ELF-1 (cell line): ENCODE measurements around the gene TCF4.
A peak's percentile ranks its signal among the peaks of the same experiment; 100 is the strongest.

Experiments
- DNase-seq: peaks from one replicate; pipeline ENCODE4 v3.0.0-alpha.2; 2016; ENCODE audit warnings: low read depth, low spot score

Gene TCF4

DNA sequence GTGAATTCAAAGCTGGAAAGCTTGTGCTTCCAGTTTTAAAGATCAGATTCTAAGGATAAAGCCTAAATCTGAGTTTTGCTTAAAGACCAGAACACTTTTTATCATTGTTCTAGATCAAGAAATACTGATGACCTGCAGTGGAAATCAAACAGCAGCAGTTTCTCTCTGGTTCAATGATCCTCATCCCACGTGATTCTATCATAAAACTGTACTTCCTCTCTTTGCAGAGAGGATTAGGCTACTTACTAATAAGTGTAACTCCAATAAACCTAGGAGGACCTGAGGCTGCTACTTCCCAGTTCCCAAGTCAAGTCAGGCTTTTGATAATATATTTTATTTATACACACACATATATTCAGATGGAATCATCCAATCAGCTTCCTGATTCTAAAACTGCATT is 81.9 kb downstream of the TCF4 start:
- no peak for DNase-seq

DNA sequence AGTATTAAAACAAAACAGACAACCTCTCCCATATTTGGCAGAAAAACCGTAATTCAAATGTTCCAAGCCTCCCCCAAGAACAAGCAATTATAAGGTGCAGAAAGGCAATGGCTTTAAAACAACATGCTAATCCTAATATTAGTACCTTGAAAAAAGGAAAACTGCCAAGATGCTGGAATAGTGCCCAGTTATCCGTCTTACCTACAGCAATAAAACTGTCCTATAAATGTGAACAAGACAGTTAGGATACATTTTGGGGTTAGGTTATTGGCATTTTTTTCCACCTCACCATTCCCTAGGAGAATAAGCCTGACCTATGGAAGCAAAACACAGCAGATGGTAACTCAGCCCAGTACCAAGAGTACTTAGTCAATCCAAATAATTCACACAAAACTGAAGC is 83.2 kb downstream of the TCF4 start:
- no peak for DNase-seq

DNA sequence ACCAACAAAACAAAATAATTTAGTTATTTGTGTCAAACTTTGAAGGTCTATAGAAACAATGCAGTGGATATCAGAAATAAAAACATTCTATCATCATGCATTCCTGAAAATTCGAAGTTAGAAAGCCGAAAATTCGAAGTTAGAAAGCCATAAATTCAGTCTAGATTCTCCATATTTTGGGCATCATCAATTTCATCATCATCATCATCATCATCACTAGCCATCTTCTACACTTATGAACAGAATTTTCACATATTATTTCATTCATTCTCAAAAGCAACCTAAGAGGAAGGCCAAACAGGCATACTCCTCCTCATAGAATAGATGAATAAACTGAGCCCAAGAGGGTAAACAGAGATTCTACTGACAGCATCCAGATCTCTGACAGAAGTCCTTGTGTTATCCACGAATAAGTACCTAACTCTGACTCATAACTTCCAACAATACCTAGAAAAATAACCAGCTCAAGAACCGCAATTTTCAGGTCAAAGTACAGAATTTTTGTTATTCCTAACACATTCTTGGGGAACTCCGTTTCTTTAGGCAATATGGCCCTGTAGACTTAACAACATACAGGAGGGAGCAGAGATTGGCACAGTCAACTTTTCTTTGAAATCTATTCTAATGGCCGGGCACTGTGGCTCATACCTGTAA is 84.7 kb downstream of the TCF4 start:
- DNase-seq: no peak

DNA sequence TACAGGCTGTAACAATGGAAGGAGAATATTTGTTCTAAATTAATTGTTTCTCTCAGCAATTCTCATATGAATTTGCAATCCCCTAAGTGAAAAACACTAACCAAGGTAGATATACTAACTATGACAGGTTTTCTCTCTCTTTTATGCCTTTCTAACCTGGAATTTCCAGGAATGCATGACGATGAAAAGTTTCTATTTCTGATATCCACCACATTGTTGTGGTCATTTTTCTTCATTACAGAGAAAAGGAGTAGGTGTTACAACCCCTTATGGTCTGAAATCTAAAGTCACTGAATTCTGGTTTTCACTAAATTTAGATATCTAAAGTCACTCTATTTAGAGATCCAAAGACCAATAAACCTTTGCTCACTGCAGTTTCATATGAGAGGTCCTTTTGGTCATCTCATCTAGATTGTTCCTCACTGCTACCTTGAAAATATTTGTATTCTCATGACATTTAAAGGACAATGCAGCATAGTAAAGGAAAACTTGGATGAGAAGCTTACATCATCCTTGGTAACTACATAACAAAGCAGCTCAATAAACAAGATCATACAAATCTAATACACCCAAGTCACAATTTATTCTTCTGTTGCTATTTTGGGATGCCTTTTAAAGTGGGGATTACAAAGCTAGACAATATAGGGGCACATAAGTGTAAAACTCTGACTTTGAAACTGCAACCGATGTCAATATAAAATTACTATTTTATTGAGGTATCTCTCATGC is 85.8 kb downstream of the TCF4 start:
- no peak for DNase-seq

DNA sequence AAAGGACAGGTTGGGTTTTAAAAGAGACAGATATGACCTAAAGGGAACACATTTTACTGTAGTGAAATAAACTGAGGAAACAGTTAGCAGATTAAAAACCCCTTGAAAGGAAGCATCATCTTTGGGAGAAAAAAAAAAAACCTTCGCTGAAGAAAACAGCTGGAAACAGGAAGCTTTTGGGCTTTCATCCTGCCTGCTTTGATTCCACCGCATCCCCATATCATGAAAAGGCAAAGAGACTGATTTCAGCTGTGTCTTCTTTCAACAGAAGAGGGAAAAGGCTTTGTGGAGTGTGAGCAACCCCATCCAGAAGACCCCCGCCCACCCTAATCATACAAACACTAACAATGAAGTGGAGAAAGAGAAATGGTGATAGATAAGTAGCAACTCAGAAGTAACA is 86.4 kb downstream of the TCF4 start:
- peak; percentile 24 for DNase-seq

DNA sequence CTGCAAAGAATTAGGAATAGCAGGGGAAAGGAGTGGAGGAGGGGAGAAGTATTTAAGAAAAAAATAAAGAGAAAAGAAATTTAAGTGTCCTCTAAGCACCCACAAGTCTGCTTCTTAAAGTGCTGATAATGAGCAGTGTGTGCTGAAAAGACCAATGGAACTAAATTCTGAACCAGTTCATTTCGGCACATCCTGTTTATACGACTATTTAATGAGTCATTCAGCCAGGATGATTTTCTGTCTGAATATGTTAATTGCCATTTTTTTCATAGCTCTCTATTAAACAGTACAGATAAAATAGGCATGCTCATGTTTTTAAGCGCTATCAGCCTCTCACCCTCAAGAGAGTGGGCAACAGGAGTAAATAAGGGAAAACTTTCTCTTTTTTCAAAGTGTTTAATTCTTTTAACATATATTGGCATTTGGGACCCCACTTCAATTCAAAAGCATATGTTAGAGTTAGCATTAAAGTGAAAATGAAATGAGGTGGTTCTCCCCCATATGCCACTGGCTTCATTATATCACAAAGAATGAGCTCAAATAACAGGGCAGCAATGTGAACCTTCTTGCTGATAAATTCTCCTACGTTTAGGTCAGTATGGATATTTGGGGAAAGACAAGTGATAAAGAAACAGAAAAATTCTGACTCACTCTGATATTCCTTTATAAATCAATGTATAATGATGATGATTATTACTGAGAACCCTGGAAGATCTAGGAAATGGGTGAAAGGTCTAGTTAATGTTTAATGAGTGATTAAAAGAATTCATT is 87.5 kb downstream of the TCF4 start:
- DNase-seq: no peak

DNA sequence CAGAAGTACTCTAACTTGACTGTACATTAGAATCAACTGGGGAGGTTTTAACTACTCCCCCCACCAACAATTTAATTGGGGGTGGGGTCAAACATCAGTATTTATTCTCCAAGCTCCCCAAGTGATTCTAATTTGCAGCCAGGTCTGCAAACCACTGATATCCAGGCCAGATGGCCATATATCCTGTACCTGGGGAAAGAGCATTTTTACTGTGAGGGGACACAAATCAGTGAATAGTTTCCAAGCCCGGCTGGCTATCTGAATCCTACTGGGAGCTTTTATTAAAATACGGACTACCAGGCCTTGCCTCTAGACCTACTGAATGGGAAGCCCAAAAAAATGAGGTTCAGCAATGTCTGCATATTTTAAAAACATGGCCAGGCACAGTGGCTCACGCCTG is 88.5 kb downstream of the TCF4 start:
- no peak for DNase-seq

DNA sequence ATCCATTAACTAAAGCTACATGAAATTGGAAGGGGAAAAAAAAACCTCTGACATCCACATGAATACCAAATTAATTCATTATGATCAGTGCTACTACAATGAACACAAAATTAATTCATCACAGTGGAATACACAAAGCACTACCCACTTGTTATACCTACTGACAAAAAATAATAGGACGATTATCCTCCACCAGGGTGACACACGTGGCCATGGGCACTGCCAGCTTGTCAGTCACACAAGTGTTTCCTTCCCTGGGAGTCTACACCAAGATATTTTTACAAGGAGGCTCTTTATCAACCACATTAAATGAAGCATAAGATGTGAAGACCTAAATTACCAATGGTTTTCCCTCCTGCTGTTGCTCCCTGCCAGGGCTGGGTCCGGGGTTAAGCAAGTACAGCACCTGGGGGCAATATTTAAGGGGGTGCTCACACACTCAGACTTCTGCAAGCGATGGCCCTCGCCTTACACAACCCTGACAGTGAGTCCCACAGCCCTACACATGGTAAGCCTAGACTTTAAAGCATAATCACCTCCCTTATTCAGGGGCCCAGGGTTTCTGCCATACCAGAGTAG is 90.1 kb downstream of the TCF4 start:
- no peak for DNase-seq

DNA sequence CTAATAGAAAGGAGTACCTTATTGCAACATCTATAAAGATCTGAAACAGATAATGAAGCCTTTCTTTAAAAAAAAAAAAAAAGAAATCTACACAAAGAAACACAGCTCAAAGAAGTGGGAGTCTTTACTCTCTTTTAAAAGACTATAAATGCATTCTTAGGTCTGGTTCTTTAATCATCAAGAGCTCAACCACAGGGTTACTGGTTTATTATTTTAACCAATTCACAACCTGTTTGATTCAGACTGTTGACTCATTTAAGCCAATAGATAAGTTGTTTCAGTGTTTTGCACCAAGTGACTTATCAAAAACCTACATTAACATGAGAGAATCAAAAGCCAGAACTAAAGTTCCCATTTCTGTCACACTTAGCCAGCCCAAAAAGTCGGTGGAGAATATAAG is 93.1 kb downstream of the TCF4 start:
- DNase-seq: no peak

DNA sequence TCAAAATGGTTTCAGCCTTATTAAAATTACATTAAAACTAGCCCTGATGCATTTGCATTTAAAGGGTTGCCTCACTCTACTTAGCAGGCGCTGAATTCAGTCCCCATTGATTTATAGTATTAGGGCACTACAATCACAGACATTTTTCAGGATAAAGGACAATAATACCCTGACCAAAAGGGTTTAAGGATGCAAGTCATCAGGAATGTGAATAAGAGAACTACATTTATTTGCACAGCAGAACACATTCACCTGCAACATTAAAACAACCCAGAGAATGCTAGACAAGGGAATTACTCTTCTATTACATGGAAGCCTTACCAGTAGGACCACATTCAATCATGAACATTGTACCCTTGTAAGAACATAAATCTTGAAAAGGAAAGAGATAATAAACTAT is 93.6 kb downstream of the TCF4 start:
- DNase-seq: no peak

DNA sequence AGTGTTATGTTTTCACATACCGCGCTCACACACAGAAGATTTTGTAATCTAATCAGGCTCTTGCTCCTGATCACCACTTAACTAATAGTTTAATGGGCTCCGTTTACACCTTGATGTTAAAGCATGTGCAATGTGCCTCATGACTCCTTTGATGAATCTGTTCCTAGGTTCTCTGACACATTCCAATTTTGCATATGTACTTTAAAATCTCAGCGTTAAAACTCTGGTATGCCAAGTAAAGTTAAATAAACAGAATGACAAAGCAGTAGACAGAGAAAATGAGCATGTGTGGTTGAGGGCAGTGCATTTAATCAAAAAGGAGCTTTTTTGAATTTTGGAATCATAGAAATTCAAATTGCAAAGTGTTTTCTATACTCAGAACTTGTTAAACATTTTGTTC is 96.4 kb downstream of the TCF4 start:
- no peak for DNase-seq

DNA sequence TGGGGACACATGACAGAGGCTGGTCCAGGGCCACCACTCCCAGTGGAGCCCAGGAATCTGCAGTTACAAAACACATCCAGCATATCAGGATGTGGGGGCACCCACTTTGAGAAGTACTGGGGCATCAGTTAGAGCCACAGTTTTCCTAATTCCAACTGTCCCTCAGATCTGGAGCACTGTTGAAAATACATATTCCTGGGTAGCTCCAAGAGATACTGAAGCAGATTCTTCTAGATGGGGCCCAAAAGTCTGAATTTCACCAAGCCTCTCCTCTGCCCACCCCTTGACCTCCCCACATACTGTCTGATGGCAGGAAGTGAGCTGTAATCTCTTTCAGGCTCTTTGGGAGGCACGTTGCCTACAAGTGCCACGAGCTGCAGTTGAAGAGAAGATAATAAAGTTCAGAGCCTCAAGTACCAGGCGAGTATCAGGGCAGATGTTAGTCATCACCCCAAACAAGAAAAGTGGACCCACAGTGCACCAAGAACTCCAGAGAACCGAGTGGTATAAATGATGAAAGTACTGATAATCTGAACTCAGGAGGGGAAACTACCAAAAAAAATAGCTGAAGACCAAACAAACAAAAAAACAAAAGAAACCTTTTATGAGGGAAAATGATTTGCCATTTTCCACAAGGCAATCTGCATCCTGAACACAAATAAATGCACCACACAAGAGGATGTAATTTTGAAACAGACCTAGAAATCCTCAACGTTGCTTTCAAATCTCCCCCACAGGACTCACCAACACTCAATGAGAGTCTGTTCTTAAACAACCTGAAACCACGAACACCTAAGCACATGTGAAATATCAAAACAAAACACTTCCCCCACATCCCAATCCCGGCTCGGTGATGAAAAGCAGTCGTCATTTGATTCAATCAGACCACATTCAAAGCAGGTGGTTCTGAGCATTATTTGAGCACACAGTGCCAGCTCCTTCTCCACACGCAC is 98.7 kb downstream of the TCF4 start:
- DNase-seq: peak; percentile 25

DNA sequence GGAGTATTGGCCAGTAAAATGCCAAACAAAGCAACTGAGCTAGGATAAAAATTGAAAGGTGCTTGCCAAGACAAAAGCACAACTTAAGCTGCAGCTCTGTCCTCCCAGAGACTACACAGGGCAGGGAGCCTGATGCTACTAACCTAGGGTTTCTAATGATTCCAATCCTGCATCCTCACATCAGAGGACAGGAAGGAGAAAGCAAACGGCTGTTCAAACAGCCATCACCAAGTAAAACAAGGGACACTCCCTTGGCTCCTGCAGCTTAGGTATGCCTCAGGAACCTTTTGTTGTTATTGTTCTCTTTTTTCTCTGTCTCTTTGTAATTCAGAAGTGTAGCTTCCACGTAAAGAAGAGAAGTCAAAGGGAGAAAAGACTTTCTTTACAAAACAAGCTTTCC is 99.5 kb downstream of the TCF4 start:
- peak; percentile 69 for DNase-seq

DNA sequence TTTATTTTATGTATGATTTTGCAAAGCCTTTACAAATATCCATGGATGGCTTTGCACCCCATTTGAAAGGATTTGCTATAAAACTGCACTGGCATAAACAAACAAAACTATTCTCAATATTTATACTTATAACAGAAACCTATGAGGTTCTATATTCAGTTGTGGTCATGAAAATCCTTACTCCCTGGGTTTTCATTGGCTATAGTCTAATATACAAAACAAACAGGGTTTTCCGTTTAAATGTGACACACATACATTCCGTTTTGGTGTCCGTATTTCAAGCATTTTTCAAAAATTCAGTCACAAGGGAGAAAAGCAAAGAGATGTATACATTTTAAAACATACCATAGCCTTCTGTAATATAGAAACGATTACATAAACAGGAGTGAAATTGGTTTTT is 100.0 kb downstream of the TCF4 start:
- DNase-seq: no peak

DNA sequence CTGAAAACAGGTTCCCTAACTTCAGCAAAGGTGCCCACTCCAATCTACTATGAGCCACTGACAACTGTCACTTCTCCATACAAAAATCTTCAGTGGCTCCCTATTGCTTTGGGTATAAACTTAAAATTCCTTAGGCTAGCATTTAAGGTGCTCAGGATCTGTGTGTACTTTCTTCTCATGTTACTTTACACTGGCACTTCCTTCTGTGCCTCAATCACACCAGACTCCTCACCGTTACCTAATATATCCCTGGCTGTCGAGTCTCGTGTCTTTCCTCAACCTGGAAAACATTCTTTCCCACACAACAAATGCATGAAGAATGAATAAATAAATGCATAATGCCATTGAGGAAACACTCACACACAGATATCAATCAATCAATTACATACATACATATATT is 101.1 kb downstream of the TCF4 start:
- no peak for DNase-seq

DNA sequence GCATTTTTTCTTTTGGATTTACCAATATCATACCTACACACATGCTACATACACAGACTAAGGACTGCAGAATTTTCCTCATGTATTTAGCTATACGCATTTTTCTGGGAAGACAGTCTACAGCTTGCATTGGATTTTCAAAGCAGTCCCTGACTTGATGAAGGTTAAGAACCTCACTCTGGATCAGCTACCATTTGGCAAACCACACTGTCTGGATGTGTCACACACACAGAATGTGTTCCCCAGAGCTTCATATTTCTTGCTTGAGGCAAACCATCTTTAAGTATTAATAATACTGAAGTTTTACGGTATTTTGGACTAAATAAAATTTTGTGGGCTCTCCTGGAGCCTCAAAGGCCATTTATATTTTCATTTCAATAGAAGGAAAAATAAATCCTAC is 102.3 kb downstream of the TCF4 start:
- DNase-seq: no peak

DNA sequence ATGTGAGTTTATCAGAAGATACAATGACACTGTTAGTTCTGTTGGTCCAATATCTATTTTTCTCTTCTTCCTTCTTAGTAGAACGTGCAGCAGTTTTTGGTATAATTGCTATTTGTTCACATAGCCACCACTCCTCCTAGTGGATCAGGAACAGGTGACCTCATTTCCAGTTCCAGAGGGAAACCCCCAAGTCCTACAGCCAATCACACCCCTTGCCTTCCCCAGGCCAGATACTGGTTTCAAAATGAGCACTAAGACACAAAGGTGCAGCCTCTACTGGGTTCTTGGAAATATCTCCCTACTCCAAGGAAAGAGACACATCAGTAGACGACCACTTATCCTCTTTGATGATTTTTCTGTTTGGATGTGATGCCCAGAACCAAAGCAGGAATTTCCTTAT is 103.2 kb downstream of the TCF4 start:
- no peak for DNase-seq

DNA sequence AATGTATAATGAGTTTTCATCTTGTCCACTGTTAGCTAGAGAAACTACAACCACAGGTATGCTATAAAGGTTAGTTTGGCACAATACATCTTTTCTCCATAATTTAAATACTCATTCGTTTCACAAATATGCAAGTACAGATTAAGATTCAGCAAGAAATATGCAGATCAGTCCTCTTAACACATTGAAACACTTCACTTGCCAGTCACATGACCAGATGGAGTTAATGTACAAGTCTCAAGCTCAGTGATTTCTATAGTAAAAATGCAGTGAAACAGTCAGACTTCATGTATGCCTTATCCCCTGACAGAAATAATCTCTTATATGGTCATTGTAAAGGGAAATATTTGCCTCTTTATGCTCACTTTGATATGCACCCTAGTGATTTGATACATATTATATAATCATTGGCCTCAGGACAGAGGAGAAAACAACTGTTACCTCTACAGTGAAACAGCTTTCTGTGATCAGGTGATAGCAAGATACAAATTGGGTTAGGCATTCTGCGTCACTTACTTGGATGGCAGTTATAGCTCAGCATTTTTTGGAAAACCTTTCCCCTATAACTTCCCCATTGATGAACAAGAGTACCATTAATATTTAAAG is 104.6 kb downstream of the TCF4 start:
- no peak for DNase-seq

DNA sequence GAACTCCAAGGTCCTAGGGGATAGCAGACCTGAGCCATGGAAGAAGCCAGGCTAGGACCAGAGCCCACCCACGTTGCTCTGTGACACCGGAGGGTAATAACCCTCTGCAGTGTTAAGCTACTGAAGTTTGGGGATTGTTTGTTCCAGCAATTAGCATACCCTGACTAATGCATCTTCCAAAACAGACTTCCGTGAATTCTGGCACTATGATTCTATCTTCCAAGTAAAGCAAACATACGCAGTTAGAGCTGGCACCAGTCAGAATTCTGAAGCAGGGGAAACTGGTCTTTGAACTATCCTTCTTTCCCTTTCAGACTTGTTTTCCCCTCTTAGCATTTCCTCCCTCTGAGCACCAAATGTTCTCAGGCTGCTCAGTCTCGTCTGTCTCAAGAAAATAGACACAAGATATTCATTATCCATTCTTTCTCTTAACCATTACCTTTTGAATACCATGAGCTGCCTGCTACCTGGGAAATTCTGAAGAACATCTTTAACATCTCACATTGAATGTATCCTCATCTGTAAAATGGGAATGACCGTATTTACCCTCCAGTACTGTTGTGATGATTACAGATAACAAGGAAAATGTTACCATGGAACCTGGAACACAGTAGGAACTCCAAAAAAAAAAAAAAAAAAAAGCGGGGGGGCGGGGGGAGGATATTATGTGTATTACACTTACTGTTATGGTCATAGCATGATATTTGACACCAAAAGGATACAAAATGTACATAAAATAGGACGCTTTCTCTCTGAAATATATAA is 108.2 kb downstream of the TCF4 start:
- DNase-seq: no peak
